Kidney epithelial cell (primary cell): ENCODE results near the gene SEC24A. TPM values are rescaled to one million over a fixed set of nuclear protein-coding genes. Genes with fewer than 3 reads are reported as not detected.
"Not testable (repeated sequence)": the region's sequence is repeated elsewhere in the genome, so short reads cannot be mapped to it uniquely, and the experiment has no call there.

Experiments
- DNase-seq: peaks from one replicate; pipeline ENCODE4 v3.0.0-alpha.2; 2010; ENCODE audit warnings: low read depth
- H3K27me3 ChIP-seq: 2 replicates; pipeline ENCODE4 v1.6.0; 2011; ENCODE audit warnings: low read length; ENCODE audit not compliant: control insufficient read depth, insufficient read depth
- H3K36me3 ChIP-seq: 2 replicates; pipeline ENCODE4 v1.5.1; 2011; ENCODE audit warnings: low read length; ENCODE audit not compliant: control insufficient read depth, insufficient read depth
- H3K4me3 ChIP-seq: 2 replicates; pipeline ENCODE4 v1.5.1; 2011; ENCODE audit warnings: low read depth, mild to moderate bottlenecking, control low read depth, low read length
- total RNA-seq: library from RNA; depleted of rRNA; stranded (reverse); fragments of >200 nt; gene quantifications from 2 replicates; pipeline ENCODE4 v1.2.3, GENCODE V29; 2015
- TF ChIP-seq, protein P1 (sequence below): IDR thresholded peaks from 2 replicates; pipeline ENCODE4 v1.5.1; 2011; ENCODE audit warnings: mild to moderate bottlenecking, moderate library complexity, low read length, control low read depth, inconsistent platforms; ENCODE audit not compliant: insufficient read depth, poor library complexity, severe bottlenecking

SEC24A gene
- total RNA-seq, result 16.0 and 17.0 TPM in 2 replicates

DNA sequence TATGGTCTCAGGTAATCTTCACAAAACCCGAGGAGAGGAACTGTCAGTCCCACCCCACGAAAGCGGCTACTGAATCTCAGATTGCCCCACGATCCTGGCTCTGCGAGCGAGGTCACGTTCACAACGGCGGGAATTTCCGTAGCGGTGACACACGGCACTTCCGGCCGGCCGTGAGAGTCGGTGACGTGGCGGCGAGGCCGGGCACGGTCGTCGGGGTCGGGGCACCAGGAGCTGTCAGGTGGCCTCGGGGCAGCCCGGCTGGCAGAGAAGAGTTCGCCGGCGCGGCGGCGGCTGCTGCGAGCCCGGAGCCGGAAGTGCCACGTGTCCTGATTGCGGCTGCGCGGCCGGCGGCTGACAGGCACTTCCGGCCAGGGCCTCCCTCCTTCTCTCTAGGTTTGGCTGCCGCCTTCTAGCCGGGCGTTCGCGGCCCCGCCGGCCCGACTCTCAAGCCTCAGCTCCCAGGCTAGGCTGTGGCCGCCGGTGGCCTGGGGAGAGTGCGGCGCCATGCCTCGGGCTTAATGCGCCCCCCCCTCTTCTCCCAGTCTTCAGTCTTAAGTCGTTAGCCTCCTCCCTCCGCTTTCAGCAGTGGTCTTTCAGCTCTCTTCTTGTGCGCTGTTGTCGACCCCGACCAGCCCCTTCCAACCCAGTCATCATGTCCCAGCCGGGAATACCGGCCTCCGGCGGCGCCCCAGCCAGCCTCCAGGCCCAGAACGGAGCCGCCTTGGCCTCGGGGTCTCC lies at the start of gene SEC24A:
Gene SEC24A, plus strand, starts transcription at position 361 of the 738 bp plus-strand sequence. Its CDS starts 292 bp downstream, at position 653.
- Histone ChIP-seq H3K27me3 (no peaks in the 10 kb centered on the region), H3K36me3 (no peaks in the 10 kb centered on the region), H3K4me3 (peak within 1 kb of the TSS; percentile 86)
- TF ChIP-seq, protein P1, sequence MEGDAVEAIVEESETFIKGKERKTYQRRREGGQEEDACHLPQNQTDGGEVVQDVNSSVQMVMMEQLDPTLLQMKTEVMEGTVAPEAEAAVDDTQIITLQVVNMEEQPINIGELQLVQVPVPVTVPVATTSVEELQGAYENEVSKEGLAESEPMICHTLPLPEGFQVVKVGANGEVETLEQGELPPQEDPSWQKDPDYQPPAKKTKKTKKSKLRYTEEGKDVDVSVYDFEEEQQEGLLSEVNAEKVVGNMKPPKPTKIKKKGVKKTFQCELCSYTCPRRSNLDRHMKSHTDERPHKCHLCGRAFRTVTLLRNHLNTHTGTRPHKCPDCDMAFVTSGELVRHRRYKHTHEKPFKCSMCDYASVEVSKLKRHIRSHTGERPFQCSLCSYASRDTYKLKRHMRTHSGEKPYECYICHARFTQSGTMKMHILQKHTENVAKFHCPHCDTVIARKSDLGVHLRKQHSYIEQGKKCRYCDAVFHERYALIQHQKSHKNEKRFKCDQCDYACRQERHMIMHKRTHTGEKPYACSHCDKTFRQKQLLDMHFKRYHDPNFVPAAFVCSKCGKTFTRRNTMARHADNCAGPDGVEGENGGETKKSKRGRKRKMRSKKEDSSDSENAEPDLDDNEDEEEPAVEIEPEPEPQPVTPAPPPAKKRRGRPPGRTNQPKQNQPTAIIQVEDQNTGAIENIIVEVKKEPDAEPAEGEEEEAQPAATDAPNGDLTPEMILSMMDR, result no peak
- DNase-seq, result no peak

DNA sequence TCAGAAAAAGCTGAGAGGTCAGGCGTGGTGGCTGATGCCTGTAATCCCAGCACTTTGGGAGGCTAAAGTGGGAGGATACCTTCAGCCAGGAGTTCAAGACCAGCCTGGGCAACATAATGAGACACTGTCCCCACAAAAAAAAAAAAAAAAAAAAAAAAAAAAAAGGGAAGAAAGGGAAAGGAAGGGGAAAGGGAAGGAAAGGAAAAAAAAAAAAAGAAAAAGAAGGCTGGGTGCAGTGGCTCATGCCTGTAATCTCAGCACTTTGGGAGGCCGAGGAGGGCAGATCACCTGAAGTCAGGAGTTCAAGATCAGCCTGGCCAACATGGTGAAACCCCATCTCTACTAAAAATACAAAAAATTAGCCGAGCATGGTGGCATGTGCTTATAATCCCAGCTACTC lies 48.8 kb upstream of the SEC24A start:
- not testable (repeated sequence) for DNase-seq, H3K36me3 ChIP-seq, H3K4me3 ChIP-seq, H3K27me3 ChIP-seq

DNA sequence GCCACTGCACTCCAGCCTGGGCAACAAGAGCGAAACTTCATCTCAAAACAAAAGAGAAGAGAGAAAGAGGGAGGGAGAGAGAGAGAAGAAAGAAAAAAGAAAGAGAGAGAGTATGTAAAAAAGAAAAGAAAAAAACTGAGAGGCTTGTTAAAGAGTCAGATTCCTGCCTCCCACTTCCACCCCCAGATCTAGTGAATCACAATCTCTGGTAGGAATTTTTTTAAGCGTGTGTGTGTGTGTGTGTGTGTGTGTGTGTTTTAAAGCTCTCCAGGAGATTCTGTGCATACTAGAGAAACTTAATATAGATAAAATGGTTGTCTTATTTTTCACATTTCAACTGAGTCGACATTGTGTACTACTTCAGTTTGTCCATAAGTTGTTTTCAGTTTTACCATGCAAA lies 48.0 kb upstream of the SEC24A start:
- H3K27me3 ChIP-seq, result no peaks in the 10 kb centered on the region
- H3K36me3 ChIP-seq, result no peaks in the 10 kb centered on the region
- TF ChIP-seq, protein P1, result no peak
- no peak overlapping the region for H3K4me3 ChIP-seq
- DNase-seq, result no peak

DNA sequence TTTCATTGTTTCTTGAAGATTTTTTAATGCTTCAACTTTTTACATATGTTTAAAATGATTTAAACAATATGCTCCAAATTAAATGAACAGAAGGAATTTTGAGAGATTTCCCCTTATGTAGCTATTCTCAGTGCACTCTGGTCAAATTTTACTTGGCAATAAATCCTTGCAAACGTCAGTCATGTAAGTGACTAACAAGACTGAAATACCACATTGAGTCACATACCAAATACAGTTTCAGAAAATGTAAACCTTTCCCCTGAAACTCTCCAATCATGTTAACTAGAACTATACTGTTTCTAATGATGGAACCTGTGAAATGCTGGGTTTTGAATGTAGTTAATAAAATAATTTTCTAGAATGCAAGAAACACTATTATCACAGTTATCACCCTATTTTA lies 45.5 kb upstream of the SEC24A start:
- peaks cover 1% of the 10 kb centered on the region for H3K36me3 ChIP-seq
- H3K4me3 ChIP-seq, result no peak overlapping the region
- TF ChIP-seq, protein P1, result no peak
- no peak for DNase-seq
- H3K27me3 ChIP-seq, result no peaks in the 10 kb centered on the region

DNA sequence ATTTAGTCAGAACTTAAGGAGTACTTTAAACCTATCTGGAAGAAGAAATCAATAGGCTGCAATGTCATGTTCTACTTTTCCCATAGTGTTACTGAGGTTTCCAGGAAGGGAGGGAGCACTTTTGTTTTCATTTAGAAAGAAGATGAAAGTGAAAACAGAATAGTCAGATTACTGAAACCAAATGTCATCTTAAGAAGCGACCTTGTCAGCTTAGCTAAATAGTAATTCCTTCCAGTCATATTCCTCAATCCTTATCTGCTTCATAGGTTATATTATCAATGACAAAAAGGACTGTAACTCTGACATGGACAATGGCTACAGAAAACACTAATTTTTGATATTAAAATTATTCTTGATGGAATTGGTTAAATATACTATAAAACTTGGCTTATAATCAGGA lies 43.7 kb upstream of the SEC24A start:
- TF ChIP-seq, protein P1, result no peak
- peaks cover 1% of the 10 kb centered on the region for H3K36me3 ChIP-seq
- no peak for DNase-seq

DNA sequence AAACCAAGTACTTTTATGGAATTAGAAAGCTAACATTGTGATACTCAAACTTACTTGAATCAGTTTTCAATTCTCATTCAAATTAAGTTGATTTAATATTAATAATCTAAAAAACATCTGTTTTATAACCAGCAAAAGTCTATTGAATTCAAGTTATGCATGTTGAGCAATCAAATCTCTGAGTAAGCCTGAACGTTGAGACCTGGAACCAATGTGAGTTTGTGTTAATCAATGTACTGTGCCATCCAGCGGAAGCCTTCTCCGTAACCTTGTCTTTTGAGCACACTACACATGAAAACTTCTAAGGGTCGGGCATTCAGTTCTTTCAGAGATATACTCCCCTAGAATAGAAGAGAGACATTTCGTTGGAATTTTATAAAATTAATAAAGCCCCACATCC lies 41.9 kb upstream of the SEC24A start:
- DNase-seq, result no peak
- Histone ChIP-seq H3K4me3 (no peak overlapping the region), H3K36me3 (peaks cover 1% of the 10 kb centered on the region), H3K27me3 (no peaks in the 10 kb centered on the region)
- TF ChIP-seq, protein P1, result no peak

More for the DNA sequence above, 43.7 kb upstream of the SEC24A start:
- Histone ChIP-seq H3K4me3 (no peak overlapping the region), H3K27me3 (no peaks in the 10 kb centered on the region)
